Suprapubic skin (tissue), 4 donors: Measurements from ENCODE around the gene SLAMF7. TPM values are rescaled to one million over a fixed set of nuclear protein-coding genes. Genes with fewer than 3 reads are reported as not detected.

ENCODE experiments used
- DNase-seq, 2 donors: peaks; one replicate each; pipeline ENCODE4 v3.0.0-alpha.2; 2019; ENCODE audit warnings: low spot score in 2 of 2
- H3K27ac ChIP-seq: fragments of 200-600 bp; sonication (generic); one replicate; pipeline ENCODE4 v1.5.1; 2019
- H3K27me3 ChIP-seq: fragments of 200-600 bp; sonication (generic); one replicate; pipeline ENCODE4 v1.5.1; 2019
- H3K36me3 ChIP-seq: fragments of 200-600 bp; sonication (generic); one replicate; pipeline ENCODE4 v1.5.1; 2019
- H3K4me1 ChIP-seq: fragments of 200-600 bp; sonication (generic); one replicate; pipeline ENCODE4 v1.5.1; 2019
- H3K4me3 ChIP-seq: fragments of 200-600 bp; sonication (generic); one replicate; pipeline ENCODE4 v1.5.1; 2019; ENCODE audit warnings: mild to moderate bottlenecking
- H3K9me3 ChIP-seq: fragments of 200-600 bp; sonication (generic); one replicate; pipeline ENCODE4 v1.5.1; 2019
- EP300 ChIP-seq: sonication (generic); formaldehyde crosslinking; IDR thresholded peaks from one replicate; pipeline ENCODE4 v1.6.1; 2017; ENCODE audit warnings: antibody characterized with exemption
- POLR2A ChIP-seq, 2 donors: fragments of 450-650 bp; IDR thresholded peaks; one replicate each; pipeline ENCODE4 v1.6.1; 2017; ENCODE audit warnings: antibody characterized with exemption in 2 of 2, mild to moderate bottlenecking in 2 of 2, moderate library complexity in 2 of 2
- POLR2AphosphoS5 ChIP-seq, 3 donors: sonication (generic); formaldehyde crosslinking; IDR thresholded peaks; one replicate each; pipeline ENCODE4 v1.6.1; 2017; ENCODE audit warnings: antibody characterized with exemption in 3 of 3
- WGBS: methylation state at CpG from one replicate; pipeline ENCODE4 v1.1.5; 2018; 5-methylcytosine and 5-hydroxymethylcytosine counted together
- total RNA-seq, 4 donors: library from RNA; depleted of rRNA; stranded (reverse); fragments of >200 nt; gene quantifications; one replicate each; pipeline ENCODE4 v1.1.0, GENCODE V29; 2016
- TF ChIP-seq, protein P1 (sequence below), 2 donors: fragments of 200-600 bp in 1 of 2; fragments of 450-650 bp in 1 of 2; sonication (generic) in 1 of 2; IDR thresholded peaks; one replicate each; pipeline ENCODE4 v1.5.1; 2016 to 2019; ENCODE audit warnings: antibody characterized with exemption in 2 of 2, mild to moderate bottlenecking in 1 of 2, moderate library complexity in 1 of 2

SLAMF7 gene
- total RNA-seq, 4 donors from 2014 or later, result 1.1 to 3.4 (median 1.9) TPM

DNA sequence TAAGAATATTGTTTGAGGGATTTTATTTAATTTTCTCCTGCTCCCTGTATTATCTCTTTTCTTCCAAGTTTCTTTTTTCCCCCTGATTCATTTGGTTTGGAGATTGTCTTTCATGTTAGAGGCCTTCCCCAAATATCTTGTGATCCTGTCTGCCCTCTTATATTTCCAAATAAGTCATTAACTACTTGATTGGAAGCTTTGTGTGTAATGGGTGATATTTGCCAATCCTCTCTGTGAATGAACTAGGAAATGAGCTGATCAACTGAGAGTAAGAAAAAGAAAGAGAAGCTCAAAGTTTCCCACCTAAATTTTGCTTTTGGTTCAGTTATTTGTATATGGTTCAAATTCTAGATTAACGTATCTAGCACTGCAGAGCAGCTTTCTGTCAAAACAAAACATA, 33.3 kb downstream of the SLAMF7 start:
- DNase-seq, result no peak
- no peak for TF ChIP-seq POLR2A (IDR thresholded peaks at IDR 0.05)
- no peak for TF ChIP-seq POLR2AphosphoS5 (IDR thresholded peaks at IDR 0.05)
- no peak for TF ChIP-seq EP300
- TF ChIP-seq, protein P1, sequence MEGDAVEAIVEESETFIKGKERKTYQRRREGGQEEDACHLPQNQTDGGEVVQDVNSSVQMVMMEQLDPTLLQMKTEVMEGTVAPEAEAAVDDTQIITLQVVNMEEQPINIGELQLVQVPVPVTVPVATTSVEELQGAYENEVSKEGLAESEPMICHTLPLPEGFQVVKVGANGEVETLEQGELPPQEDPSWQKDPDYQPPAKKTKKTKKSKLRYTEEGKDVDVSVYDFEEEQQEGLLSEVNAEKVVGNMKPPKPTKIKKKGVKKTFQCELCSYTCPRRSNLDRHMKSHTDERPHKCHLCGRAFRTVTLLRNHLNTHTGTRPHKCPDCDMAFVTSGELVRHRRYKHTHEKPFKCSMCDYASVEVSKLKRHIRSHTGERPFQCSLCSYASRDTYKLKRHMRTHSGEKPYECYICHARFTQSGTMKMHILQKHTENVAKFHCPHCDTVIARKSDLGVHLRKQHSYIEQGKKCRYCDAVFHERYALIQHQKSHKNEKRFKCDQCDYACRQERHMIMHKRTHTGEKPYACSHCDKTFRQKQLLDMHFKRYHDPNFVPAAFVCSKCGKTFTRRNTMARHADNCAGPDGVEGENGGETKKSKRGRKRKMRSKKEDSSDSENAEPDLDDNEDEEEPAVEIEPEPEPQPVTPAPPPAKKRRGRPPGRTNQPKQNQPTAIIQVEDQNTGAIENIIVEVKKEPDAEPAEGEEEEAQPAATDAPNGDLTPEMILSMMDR (IDR thresholded peaks at IDR 0.05), result no peak
- Histone ChIP-seq H3K27me3 (no peaks in the 10 kb centered on the region), H3K27ac (no peak overlapping the region), H3K36me3 (no peaks in the 10 kb centered on the region), H3K9me3 (no peaks in the 10 kb centered on the region), H3K4me3 (no peak overlapping the region), H3K4me1 (peaks cover 16% of the 10 kb centered on the region)
- WGBS, result 89% methylated on average over 1 of the region's 1 CpG

DNA sequence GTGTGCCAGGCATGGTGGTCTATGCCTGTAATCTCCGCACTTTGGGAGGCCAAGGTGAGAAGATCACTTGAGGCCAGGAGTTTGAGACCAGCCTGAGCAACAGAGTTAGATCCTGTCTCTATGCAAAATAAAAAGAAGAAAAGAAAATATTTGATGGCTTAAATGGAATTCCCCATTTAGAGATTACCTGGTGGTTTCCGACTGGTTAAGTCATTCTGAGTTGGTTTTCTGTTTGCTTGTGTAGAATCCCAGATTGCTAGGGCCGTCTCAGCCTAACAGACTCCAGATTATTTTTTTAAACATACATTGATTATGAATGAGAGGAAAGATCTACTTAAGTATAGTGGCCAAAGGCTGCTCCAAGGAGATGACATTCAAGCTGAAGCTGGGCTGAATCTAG, 34.0 kb downstream of the SLAMF7 start:
- no peaks in the 10 kb centered on the region for H3K36me3 ChIP-seq
- DNase-seq, result no peak
- no peaks in the 10 kb centered on the region for H3K27me3 ChIP-seq
- peaks cover 15% of the 10 kb centered on the region for H3K4me1 ChIP-seq
- WGBS, result 84% methylated on average over 3 of the region's 3 CpGs
- no peak overlapping the region for H3K4me3 ChIP-seq
- H3K27ac ChIP-seq, result no peak overlapping the region
- TF ChIP-seq POLR2AphosphoS5 (IDR thresholded peaks at IDR 0.05) (no peak), POLR2A (IDR thresholded peaks at IDR 0.05) (no peak), EP300 (no peak)
- TF ChIP-seq, protein P1 (IDR thresholded peaks at IDR 0.05), result no peak
- no peaks in the 10 kb centered on the region for H3K9me3 ChIP-seq

- TF ChIP-seq, protein P1 (IDR thresholded peaks at IDR 0.05), result no peak
- no peak for TF ChIP-seq POLR2A (IDR thresholded peaks at IDR 0.05)
- TF ChIP-seq EP300, result no peak
- no peak for TF ChIP-seq POLR2AphosphoS5 (IDR thresholded peaks at IDR 0.05)
- no peak for DNase-seq
Measured at GRCh38 chr1:160774886-160775719, 36.1 kb downstream of the SLAMF7 start.

DNA sequence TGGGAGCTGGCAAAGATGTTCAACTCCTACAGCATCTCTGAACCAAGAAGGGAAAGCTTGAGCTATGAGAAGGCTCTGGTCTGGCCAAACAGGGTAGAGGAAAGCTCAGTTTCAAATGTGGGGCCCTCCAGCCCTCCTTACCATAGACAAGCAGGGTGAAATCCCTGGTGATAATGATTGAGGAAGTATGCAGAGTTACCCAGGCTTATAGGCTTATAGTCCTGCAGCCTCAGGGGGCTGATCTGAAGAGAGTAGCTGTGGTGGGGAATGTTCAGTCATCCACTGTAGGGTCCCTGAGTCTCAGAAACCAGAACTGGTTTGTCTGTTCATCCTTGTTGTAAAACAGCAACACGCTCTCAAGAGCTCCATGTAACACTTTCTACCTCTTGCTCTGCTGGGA, 37.1 kb downstream of the SLAMF7 start:
- 89% methylated on average over 1 of the region's 1 CpG for WGBS
- Histone ChIP-seq H3K9me3 (no peaks in the 10 kb centered on the region), H3K4me1 (peaks cover 16% of the 10 kb centered on the region), H3K4me3 (no peak overlapping the region), H3K36me3 (no peaks in the 10 kb centered on the region), H3K27me3 (no peaks in the 10 kb centered on the region), H3K27ac (no peak overlapping the region)
- no peak for DNase-seq
- TF ChIP-seq, protein P1 (IDR thresholded peaks at IDR 0.05), result no peak
- no peak for TF ChIP-seq EP300
- TF ChIP-seq POLR2A (IDR thresholded peaks at IDR 0.05), result no peak
- no peak for TF ChIP-seq POLR2AphosphoS5 (IDR thresholded peaks at IDR 0.05)

More at GRCh38 chr1:160774886-160775719, 36.1 kb downstream of the SLAMF7 start:
- no peaks in the 10 kb centered on the region for H3K36me3 ChIP-seq
- no peak overlapping the region for H3K4me3 ChIP-seq
- H3K4me1 ChIP-seq, result peaks cover 12% of the 10 kb centered on the region
- no peaks in the 10 kb centered on the region for H3K9me3 ChIP-seq
- WGBS, result 46% methylated on average over 2 of the region's 2 CpGs
- H3K27ac ChIP-seq, result no peak overlapping the region
- no peaks in the 10 kb centered on the region for H3K27me3 ChIP-seq

- WGBS, result 54% methylated on average over 4 of the region's 7 CpGs
- no peaks in the 10 kb centered on the region for H3K36me3 ChIP-seq
- H3K4me1 ChIP-seq, result peaks cover 29% of the 10 kb centered on the region
- no peaks in the 10 kb centered on the region for H3K9me3 ChIP-seq
- no peak for DNase-seq
- no peak overlapping the region for H3K4me3 ChIP-seq
- no peaks in the 10 kb centered on the region for H3K27me3 ChIP-seq
- TF ChIP-seq, protein P1 (IDR thresholded peaks at IDR 0.05), result peak in 1 of 2 donors; percentile 48
- TF ChIP-seq POLR2A (IDR thresholded peaks at IDR 0.05), result no peak
- H3K27ac ChIP-seq, result no peak overlapping the region
Measured at GRCh38 chr1:160777486-160778089, 38.5 kb downstream of the SLAMF7 start.
